Brain microvascular endothelial cell (primary cell): Measurements from ENCODE around the gene AGPAT2.

Source experiments
- DNase-seq: peaks from one replicate; pipeline ENCODE4 v3.0.0-alpha.2; 2020
- H3K27ac ChIP-seq: fragments of 250-450 bp; sonication (Bioruptor Pico); 2 replicates; pipeline ENCODE4 v1.5.1; 2020; ENCODE audit warnings: mild to moderate bottlenecking, moderate library complexity
- H3K27me3 ChIP-seq: fragments of 250-450 bp; sonication (Bioruptor Pico); replicated peaks from 2 replicates; pipeline ENCODE4 v1.5.1; 2020; ENCODE audit warnings: mild to moderate bottlenecking
- H3K36me3 ChIP-seq: fragments of 250-450 bp; sonication (Bioruptor Pico); replicated peaks from 2 replicates; pipeline ENCODE4 v1.5.1; 2020; ENCODE audit warnings: mild to moderate bottlenecking
- H3K4me3 ChIP-seq: 2 replicates; pipeline ENCODE4 v1.5.1; 2011; ENCODE audit warnings: low read depth, mild to moderate bottlenecking, control low read depth, low read length, moderate library complexity
- in situ Hi-C: cut with HindIII; loops from 2 replicates; pipeline ENCODE4 v1.10.0; 2017; ENCODE audit warnings: low sequenced_read_pairs, low pct_ligation_motif_present
- TF ChIP-seq, protein P1 (sequence below): IDR thresholded peaks from 2 replicates; pipeline ENCODE4 v1.5.1; 2011; ENCODE audit warnings: low read depth, mild to moderate bottlenecking, moderate library complexity, low read length, control low read depth, inconsistent platforms; ENCODE audit errors: missing control alignments

AGPAT2 gene

GRCh38 chr9:136670576-136671253 lies 16.5 kb downstream of the AGPAT2 start:
- H3K36me3 ChIP-seq: no peaks in the 10 kb centered on the region
- in situ Hi-C loops: no loop called here
- no peak for DNase-seq
- H3K4me3 ChIP-seq: no peak overlapping the region
- no peak overlapping the region for H3K27ac ChIP-seq
- H3K27me3 ChIP-seq: no peaks in the 10 kb centered on the region
- TF ChIP-seq, protein P1, sequence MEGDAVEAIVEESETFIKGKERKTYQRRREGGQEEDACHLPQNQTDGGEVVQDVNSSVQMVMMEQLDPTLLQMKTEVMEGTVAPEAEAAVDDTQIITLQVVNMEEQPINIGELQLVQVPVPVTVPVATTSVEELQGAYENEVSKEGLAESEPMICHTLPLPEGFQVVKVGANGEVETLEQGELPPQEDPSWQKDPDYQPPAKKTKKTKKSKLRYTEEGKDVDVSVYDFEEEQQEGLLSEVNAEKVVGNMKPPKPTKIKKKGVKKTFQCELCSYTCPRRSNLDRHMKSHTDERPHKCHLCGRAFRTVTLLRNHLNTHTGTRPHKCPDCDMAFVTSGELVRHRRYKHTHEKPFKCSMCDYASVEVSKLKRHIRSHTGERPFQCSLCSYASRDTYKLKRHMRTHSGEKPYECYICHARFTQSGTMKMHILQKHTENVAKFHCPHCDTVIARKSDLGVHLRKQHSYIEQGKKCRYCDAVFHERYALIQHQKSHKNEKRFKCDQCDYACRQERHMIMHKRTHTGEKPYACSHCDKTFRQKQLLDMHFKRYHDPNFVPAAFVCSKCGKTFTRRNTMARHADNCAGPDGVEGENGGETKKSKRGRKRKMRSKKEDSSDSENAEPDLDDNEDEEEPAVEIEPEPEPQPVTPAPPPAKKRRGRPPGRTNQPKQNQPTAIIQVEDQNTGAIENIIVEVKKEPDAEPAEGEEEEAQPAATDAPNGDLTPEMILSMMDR: no peak

GRCh38 chr9:136669791-136670464 lies 17.3 kb downstream of the AGPAT2 start:
- TF ChIP-seq, protein P1: no peak
- Histone ChIP-seq H3K4me3 (no peak overlapping the region), H3K27me3 (no peaks in the 10 kb centered on the region), H3K27ac (no peak overlapping the region), H3K36me3 (no peaks in the 10 kb centered on the region)
- in situ Hi-C loops: no loop called here
- no peak for DNase-seq

DNA sequence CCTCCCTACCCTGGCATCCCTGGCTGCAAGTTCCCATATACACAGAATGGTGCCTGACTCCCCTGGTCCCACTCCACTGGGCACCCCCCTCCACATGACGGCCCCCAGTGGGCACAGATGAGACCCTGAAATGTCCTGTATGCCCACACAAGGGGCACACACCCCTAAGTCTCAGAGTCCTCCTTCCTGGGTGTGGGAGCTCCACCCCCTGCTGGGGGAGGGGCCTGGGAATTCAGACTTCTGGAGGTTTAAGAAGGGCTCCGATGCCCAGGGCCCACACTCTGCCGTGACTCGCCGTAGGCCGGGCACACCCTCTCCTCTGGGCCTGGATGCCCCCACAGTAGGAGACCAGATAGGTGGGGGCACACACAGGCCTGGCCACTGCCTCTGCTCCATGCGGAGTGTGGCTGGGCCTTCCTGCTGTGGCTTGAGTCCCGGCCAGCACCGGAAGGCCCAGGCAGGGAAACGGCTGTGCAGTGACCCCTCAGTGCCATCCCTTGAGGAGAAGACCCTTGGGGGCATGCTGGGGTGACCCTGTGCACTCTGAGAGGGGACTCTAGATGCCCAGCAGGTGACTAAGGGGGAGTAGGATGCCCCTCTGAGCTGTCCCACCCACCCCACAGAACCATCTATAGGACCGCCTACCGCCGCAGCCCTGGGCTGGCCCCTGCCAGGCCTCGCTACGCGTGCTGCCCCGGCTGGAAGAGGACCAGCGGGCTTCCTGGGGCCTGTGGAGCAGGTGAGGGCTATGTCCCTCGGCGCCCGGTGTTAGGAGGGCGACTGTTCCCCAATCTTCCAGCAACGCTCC lies 18.1 kb downstream of the AGPAT2 start:
- Histone ChIP-seq H3K36me3 (no peaks in the 10 kb centered on the region), H3K27me3 (no peaks in the 10 kb centered on the region), H3K4me3 (no peak overlapping the region), H3K27ac (no peak overlapping the region)
- in situ Hi-C loops: no loop called here
- no peak for DNase-seq
- TF ChIP-seq, protein P1: no peak

DNA sequence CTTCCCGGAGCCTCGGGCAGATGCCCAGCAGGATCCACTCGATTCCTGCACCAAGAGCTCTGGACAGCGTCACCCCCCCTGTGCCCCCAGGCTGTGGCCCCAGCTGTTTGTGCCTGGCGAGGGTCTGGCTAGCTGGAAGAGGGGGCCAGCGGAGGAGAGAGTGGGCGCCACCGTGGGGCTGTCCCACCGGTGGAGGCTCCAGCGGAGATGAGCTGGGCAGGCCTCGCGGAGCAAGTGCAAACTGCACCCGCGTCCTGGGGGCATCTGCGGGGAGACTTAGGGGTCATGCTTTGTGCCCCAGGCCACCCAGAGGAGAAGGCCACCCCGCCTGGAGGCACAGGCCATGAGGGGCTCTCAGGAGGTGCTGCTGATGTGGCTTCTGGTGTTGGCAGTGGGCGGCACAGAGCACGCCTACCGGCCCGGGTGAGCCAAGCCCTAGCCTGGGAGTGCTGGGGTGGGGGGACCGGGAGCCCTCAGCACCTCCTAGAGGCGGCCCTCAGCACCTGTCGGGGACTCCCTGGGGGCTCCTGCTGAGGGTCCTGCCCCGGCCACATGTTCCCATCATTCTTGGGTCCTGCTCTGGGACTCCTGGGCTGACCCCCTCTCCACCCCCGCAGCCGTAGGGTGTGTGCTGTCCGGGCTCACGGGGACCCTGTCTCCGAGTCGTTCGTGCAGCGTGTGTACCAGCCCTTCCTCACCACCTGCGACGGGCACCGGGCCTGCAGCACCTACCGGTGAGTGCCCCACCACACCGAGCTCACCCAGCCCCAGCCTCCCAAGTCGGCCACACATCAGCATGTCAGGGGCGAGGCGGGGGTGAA lies 19.1 kb downstream of the AGPAT2 start:
- DNase-seq: no peak
- H3K36me3 ChIP-seq: no peaks in the 10 kb centered on the region
- H3K27me3 ChIP-seq: no peaks in the 10 kb centered on the region
- H3K27ac ChIP-seq: no peak overlapping the region
- TF ChIP-seq, protein P1: no peak
- in situ Hi-C loops: no loop called here
- no peak overlapping the region for H3K4me3 ChIP-seq

GRCh38 chr9:136667214-136667939 lies 19.9 kb downstream of the AGPAT2 start:
- DNase-seq: no peak
- H3K27ac ChIP-seq: no peak overlapping the region
- H3K4me3 ChIP-seq: no peak overlapping the region
- H3K27me3 ChIP-seq: no peaks in the 10 kb centered on the region
- in situ Hi-C loops: no loop called here
- H3K36me3 ChIP-seq: no peaks in the 10 kb centered on the region
- TF ChIP-seq, protein P1: no peak
